LHCN-M2 (cell line): ENCODE data around the gene NCOA4. TPM values are rescaled to one million over a fixed set of nuclear protein-coding genes. Genes with fewer than 3 reads are reported as not detected.
"Not testable (repeated sequence)": the region's sequence is repeated elsewhere in the genome, so short reads cannot be mapped to it uniquely, and the experiment has no call there.

Experiments used
- DNase-seq: peaks from one replicate; pipeline ENCODE4 v3.0.0-alpha.2; 2012; ENCODE audit warnings: low read depth
- total RNA-seq: library from RNA; depleted of rRNA; stranded (reverse); fragments of >200 nt; gene quantifications from 2 replicates; pipeline ENCODE4 v1.2.3, GENCODE V29; 2014

Gene NCOA4
- total RNA-seq, 1 experiment from 2014 or later = 137 TPM

DNA sequence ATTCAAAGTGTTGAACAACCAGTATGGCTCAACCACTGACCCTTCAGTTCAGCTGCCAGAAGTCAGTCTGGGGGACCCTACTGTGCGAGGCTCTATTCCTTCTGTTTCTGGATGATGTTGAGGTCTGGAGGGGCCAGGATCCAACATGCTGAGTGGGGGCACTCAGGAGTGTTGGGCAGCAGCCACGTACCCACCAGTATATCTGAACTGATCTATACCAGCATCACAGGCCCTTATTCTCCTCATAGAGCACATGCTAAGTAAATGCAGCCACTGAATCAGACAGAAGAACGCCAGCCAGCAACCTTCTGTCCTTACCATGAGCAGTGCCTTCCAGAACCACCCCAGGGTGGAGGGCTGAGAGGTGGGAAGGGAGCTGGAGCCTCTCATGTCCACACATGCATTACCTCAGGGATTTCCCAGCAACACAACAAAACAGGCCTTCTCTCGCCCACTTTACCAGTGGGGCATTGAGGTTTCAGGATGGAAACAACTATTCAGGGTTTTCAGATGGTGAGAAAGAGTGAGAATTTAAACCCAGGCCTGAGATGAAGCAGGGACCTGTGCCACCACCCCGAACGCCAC is 22.5 kb upstream of the NCOA4 start:
- no peak for DNase-seq

DNA sequence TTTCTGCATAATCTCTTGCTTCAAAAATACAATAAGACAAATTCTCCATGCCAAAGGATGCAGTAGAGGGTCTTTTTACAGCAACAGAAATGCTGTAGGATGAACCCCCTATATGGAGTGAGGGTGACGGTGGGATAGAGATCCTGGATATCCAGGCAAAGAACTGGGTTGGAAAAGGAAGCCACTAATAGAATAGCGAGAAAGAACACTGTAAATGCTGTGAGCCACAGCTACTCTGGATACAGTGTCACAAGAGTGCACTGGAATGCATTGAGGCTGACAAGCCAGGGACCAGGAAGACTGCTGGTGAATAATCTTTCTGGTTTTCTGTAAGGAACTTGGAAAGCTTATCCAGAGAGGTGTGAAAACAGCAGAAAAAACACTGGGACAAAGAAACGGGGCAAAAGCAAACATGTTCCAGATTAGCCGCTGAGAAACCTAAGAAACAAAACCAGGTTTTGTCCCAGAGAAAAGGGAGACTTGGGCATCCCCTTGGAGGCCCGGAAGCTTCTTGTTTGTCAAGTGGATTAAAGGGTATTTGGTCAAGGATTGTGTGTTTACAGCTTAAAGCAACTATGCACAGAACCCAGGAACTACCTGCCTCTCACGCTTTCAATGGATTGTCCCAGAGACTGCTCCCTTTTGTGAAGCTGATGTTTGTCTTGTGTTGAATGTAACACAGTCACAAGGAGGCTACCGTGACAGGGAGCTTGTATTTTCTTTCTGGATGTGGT is 21.8 kb upstream of the NCOA4 start:
- no peak for DNase-seq

DNA sequence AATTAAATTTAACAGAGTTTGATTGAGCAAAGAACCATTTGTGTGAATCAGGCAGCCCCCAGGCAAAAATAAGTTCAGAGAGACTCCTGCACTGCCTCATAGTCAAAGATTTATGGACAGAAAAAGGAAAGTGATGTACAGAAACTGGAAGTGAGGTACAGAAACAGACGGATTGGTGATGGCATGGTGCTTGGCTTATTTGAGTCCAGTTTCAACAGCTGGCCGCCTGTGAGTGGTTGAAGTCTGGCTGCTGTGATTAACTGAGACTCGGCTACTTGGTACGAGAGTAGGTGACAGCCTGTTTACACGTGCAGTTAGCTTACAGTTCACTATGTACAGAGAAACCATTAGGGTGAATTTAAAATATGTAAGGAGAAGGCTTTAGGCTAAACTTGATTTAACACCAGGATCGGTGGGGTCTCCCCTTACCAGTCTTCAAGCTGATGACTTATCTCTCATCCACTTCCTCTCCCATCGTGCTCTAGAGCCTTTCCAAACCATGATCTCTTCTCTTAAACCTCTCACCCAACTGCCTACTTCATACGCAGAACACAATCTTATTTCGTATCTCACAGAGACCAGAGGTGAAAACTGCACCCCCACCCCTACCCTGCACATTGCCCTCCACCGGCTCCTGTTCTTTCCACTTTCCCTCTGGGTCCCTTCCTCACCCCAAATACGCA is 20.7 kb upstream of the NCOA4 start:
- DNase-seq = peak; percentile 74

DNA sequence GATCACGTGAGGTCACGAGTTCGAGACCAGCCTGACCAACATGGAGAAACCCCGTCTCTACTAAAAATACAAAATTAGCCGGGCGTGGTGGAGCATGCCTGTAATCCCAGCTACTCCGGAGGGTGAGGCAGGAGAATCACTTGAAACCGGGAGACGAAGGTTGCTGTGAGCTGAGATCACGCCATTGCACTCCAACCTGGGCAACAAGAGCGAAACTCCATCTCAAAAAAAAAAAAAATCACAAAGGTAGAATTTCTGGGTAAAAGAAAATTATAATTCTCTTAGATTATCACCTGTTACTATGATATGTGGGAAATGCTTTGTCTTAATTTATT is 19.0 kb upstream of the NCOA4 start:
- not testable (repeated sequence) for DNase-seq

DNA sequence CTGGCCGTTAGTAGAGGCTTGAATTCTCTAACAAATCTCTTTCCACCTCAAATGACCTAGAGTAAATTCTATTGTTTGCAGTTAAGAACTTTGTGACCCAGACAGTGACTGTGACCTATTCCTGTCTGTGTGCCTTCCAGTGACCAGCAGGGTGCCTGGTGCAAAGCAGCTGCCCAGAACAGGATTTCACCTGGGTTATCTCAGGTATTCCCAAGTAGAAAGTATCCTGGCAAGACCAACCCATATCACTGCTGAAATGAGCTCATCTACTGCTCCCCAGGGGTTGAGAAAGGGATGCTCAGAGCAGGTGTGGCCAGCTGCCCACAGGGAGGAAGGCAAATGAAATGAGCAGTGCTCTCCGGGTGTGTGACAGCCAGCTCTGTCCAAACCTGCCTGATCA is 17.7 kb upstream of the NCOA4 start:
- DNase-seq = no peak

DNA sequence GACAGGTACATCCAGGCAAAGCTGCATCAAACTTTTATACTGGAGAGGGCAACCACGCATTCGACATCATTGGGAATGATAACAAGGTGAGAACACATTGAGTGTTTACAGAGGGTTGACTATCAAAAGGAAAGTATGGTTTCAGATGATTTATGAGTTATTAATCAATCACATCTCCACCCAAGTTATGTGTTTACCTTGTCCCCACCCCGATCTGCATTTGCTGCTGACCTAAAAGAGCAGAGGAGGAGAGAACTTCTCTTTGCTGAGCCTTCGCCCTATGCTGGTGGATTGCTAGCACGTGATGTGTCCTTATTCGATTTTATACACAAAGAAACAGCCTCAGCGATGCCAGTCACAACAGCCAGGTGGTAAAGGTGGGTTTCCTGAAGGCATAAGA is 15.8 kb upstream of the NCOA4 start, which contains the start of gene MSMB:
TSS of gene MSMB (minus strand) at position 9 of the 400 bp plus-strand sequence. CDS start 32 bp downstream, outside the sequence.
- DNase-seq = no peak

DNA sequence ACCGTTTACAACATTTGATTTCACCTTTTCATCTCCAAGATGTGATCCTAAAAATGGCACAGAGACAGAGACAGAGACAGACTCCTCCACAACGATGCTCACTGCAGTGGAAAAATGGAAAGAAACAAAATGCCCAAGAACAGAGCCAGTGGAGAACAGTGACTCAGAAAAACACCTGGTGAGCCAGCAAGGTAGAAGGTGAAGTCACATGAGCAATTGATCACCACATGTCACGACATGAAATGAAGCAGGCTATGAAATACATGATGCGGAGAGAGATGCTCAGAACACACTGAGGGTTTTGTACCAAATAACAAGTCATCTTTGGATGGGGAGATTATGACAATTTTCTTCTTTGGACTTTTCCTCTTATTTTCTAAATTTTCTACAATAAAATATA is 12.1 kb upstream of the NCOA4 start:
- no peak for DNase-seq

DNA sequence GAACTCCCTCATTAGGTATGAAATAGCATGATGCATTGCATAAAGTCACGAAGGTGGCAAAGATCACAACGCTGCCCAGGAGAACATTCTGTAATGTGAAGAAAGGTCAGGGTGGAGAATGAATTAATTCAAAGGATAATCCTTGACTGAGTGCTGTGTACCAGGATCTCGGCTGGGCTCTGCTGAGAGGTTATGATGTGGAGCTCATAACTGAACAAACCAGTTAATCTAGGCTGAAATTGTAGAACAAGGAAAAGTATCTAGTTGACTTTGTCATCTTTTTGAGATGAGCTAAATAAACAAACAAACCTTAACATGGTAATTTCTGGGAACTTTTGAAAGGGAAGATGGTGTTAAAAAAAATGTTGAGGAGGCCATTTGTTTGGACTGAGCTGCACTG is 9.6 kb upstream of the NCOA4 start:
- DNase-seq = no peak

DNA sequence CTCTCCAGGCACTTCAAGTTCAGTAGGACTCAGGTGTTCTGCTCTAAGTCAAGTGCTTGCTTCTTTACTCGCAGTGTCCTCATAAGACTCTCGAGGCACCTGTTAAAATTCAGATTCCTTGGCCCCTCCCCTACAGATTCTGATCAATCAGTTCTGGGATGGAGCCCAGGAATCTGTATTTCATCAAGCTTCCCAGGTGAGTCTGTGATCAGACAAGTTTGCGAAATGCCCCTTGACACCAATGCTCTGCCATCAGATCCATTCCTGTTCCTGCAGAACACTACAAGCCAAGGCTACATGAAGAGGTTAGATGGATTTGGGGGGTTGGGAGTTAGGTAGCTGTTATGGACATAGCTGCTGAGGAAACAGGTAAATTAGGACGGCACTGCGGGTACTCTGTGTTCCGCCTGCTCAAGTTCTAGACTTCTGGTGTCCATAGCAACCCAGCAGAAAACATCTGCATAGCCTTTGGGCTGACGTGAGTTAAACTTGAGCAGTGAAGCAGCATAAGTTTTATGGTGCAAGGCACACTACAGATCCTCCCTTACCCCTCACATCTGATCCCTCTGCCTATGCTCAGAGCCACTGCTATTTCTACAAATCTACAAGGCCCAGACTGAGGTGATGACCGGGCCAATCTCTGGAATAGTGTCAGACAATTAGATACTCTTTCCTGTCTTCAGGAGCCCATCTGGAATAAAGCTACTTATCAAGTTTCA is 6.8 kb upstream of the NCOA4 start:
- no peak for DNase-seq

DNA sequence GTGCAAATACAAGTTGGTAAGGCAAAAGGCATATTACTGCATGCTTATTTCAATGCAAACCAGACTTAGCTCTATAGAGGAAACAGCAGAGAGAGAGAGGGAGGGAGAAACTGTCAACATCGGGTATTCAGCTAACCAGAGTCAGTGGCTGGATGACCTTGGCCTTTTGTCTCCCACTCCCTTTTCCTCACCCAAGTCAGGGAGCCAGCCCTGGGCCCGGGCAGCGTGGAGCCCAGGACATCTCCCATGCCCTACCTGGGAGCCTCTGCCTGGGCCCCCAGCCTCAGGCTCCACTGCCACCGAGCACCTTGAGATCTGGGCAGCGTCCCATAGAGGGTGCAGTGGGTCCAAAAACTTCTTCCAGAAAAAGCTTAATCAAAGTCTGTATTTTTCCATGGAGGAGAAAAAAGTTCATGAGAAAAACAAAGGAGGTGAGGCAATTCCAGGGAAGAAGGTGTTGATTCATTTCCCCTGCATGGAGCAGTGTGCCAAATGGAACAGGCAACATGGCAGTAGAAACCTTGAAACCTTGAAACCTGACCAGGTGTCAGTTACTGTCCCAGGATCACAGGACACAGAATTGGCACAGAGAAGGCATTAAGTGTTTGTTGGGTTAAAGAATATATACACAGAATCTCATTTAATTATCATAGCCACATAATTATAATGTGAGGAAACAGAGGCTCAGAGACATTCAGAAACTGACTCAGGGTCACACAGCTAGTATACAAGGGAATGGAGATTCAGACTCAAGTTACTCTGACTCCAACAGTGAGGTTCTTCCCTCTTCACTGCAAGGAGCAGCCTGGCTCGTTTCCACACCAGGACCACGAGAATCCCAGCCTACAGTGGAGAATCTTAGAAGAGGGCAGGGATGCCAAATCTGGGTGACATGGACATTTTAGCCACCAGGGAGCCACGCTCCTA is 5.8 kb upstream of the NCOA4 start:
- DNase-seq = no peak

DNA sequence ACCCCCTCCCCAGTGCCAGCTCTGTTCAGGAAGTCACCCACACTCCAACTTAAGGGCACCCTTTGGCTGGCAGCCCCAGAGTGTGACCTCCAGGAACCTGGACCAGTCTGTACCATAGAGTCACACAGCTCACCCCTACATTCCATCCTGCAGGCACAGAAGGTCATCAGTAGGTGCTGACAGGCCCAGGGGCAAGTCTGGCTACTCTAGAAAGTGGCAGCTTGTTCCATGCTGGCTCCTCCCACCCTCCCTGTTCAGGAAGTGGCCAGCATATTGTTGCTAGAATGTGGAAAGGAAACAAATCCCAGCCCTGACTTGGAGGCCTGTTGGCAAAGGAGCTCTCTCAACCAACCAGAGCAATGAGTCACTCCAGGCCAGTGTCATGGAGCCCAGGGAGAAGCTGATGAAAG is 3.2 kb upstream of the NCOA4 start:
- DNase-seq = peak; percentile 70

DNA sequence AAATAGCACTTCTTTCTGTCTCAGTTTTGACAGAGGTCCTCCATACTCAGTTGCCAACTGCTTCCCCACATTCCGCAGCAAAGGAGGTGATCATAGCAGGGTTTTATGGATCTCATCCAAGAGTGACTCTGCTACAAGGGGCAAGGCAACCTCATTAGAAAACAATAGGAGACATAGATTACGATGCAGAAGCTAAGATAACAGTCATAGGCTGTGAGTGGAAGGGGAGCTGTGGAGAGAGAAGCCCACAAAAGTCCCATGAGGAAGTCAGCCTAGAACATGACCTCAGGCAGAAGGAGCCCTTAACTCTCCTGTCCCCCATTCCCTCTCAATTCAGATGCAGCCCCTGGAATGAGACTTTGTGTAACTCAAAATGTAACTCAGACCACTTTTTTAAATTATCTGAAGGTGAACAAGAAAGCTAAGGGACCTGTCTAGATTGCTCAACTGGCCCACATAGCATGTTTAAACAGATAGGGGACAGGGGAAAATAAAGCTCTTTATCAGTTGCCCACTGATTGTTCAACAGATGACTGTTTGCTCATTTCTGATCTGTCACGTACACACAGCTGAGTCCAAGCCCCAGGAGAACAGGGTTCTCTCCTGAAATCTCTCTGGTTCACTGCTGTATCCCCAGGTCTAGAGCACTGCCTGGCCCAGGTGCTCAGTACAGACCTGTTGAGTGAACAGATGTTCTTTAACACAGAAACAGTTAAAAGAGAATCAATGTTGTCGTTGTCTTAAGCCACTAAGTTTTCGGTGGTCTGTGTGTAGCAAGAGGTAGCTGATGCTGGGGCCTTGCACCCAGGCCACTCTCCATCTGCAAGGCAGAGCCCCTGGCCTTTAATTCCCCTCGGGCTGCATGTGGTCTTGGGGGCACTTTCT is 1.5 kb upstream of the NCOA4 start:
- DNase-seq = no peak

DNA sequence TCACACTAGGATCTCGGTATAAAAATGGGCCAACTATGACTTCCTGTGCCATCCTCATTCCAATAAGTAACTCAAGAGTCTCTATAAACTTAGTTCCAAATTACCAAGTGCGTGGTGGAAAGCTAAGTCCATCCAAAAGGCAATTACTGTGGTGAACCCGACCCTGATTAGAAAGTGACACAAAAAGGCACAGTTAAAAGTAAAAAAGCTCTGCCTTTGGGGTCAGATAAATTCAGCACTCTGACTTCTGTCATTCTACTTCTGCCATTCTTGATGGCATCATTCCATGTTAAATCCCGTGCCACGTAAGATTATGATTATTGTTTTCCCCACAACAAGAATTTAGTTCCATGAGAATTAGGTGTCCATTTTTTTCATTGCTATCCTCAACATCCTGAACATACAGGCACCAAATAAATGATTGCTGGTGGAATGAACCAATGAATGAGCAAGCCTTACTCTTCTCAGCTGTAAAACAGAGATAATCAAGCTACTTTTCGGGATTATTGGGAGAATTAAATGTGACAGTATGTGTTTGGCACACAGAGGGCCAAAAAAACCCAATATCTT is 877 bp downstream of the NCOA4 start:
- DNase-seq = no peak

DNA sequence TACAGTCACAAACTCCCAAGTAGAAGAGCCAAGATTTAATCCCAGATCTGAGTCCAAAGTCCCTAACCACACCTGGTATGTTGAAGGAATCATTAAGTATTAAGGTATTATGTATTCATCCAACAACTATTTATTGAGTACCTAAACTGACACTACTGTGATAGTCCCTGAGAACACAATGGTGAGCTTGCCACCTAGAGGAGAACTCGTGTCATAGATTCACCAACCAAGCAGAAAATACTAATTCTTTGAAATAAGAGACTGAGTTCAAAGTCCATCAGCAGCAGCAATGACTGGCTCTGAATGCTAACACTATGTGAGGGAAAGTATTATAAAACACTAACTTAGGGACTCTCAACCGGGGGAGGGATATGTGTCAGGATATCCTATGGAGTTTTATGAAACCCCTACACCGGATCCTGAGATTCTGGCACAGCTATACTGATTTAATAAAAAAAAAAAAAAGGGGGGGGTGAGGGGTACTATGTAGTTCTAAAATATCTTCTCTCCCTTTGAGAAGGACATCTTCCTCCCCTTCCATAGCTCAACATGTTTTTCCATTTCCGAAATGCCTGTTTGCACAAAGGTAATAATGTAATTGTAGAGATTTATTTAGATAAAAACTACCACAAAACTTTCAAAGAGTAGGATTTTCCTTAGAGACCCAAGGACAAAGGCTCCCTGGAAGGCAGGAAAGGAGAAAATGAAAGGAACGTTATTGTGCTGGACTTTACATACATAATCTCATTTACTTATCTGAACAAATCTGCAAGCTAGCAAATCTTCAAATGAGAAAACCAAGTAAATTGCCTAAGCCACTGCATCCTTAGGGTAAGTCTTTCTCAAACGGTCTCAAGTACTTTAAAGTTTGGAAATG is 1.6 kb downstream of the NCOA4 start:
- peak; percentile 66 for DNase-seq

DNA sequence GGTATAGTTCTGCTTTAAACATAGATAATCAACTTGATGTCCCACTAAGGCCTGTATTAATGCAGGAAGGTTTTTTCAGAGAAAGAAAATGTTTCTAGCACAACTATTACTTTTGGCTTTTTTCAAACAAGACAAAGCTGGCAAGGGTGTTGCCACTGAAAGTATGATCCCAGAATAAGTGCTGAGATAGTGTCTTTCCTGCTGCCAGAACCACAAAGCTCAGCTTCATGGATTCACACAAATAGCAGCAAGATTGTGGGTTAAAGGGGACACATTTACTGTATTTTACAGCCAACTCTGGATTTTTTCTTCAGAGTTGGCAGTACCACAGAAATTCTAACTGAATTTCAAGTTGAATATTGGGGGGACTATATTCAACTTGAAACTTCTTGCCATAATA is 4.3 kb downstream of the NCOA4 start:
- no peak for DNase-seq

DNA sequence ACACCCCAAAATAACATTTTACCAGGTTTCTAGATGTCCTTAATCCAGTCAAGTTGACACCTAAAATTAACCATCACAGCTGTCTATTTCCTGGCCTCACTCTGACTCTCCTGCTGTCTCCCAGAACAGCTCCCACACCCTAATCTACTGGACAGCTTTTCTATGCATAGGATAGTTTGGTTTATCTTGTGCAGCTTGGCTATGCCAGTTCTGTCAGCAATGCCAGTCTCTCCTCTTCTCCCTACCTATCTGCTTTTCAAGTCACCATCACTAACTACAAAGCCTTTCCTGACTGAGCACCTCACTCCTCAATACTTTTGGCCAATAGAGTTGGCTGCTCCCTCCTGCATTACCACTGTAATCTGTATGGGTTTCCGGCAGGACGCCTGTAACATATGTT is 5.0 kb downstream of the NCOA4 start:
- no peak for DNase-seq

DNA sequence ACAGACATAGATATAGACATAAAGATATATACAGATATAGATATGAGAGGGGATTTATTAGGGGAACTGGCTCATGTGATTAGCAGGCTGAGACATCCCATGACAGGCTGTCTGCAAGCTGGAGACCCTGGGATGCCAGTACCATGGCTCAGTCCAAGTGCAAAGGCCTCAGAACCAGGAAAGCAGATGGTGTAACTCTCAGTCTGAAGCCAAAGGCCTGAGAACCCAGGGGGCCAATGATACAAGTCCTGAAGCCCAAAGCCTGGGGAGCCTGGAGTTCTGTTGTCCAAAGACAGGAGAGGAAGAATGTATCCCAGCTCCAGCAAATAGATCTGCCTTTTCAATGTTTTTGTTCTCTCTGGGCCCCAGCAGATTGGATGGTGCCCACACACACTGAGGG is 5.5 kb downstream of the NCOA4 start:
- no peak for DNase-seq

DNA sequence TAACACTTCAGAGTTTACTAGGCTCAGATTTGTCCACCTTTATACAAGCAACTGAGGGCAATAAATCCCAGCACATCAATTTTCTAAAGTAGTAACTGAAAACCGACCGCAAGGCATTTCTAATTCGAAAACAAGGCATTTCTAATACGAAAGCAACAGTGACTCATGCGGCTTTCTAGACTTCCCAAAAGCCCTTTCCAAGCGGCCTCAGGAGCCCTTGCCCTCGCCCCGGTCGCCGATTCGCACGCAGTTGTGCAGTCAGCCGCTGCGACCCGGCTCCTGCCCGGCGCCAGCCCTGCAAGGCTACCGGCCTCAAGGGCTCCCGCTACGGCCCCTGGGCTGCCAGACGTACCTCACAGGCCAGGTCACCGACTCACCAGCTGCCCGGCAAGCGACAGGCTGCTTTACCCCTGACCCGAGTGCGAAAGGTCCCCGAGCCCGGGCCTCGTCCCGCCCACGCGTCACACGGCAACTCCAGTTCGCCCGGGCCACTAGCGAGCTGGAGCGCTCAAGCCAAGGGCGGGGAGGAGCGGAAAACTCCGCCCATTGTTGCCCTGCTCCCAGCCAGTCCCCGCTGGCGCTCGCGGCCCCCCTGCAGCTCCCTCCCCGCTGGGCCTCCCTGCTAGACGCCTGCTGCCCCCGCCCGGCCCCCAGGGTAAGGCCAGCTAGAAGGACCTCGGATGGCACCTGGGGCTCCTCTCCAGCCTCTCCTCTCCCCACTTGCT is 7.3 kb downstream of the NCOA4 start:
- peak; percentile 92 for DNase-seq
